Dedifferentiated amniotic fluid mesenchymal stem cell (primary cell): ENCODE measurements around the gene LGALS7B.
"Not testable (repeated sequence)": the region's sequence is repeated elsewhere in the genome, so short reads cannot be mapped to it uniquely, and the experiment has no call there.

Experiments
- DNase-seq: peaks from one replicate; pipeline ENCODE4 v3.0.0-alpha.2; 2016; ENCODE audit errors: extremely low spot score

The LGALS7B gene

GRCh38 chr19:38796154-38796553 is 7.2 kb downstream of the LGALS7B start:
- DNase-seq: no peak

- not testable (repeated sequence) for DNase-seq
Measured at GRCh38 chr19:38797781-38798180, 8.8 kb downstream of the LGALS7B start.

- no peak for DNase-seq
Measured at GRCh38 chr19:38799104-38799503, 10.1 kb downstream of the LGALS7B start.

- DNase-seq: no peak
Measured at GRCh38 chr19:38800577-38801347, 11.8 kb downstream of the LGALS7B start.

- DNase-seq: no peak
Measured at GRCh38 chr19:38801359-38802095, 12.5 kb downstream of the LGALS7B start.

- DNase-seq: no peak
Measured at GRCh38 chr19:38803543-38803942, 14.5 kb downstream of the LGALS7B start.

DNA sequence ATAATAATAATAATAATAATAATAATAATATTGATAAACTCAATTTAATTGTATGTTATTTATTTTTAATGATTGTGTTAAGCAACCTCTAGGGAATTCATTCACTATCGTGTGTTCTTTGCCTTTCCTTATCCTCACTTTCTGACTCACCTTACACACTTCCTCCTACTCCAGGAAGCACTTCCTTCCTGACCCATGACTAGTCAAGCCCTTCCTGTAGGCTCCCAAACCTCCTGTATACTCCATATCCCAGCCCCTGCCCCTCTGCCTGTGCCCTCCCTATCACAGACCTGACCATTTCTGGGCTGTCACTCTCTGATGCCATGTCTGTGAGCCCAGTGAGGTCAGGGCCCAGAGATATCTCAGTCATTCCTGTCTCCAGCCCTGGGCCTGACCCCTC is 16.2 kb downstream of the LGALS7B start:
- DNase-seq: no peak

GRCh38 chr19:38806371-38806770 is 17.4 kb downstream of the LGALS7B start:
- DNase-seq: no peak

GRCh38 chr19:38807374-38808098 is 18.5 kb downstream of the LGALS7B start:
- not testable (repeated sequence) for DNase-seq

GRCh38 chr19:38808741-38809140 is 19.7 kb downstream of the LGALS7B start:
- no peak for DNase-seq

- no peak for DNase-seq
Measured at GRCh38 chr19:38809592-38810252, 20.7 kb downstream of the LGALS7B start.

- no peak for DNase-seq
Measured at GRCh38 chr19:38812009-38812840, 23.2 kb downstream of the LGALS7B start.

DNA sequence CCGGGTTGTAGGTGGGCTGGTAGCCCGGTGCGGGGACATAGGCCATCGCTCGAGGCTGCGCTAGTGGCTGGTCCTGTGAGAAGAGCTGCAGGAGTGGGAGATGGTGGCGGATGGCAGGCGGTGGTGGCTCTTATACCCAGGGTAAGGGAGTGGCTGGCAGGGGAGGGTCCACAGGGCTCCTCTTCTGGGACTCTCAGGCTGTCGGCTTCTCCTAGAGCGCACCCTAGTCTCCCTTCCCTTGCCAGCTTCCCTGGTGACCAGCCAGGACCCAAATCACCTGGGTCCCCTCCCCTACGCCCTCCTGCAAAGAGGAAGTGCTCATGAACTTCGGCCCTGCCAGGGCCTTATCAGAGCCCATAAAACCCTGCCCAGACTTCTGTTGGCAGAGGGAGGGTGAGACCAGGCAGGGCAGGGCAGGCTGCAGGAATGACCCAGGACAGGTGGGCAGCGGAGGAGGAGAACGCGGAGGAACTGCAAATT is 23.9 kb downstream of the LGALS7B start, which contains the start of gene LGALS4:
Gene LGALS4 (minus strand): TSS at position 105 of the 480 bp plus-strand sequence. CDS start 59 bp downstream, at position 46.
- no peak for DNase-seq

DNA sequence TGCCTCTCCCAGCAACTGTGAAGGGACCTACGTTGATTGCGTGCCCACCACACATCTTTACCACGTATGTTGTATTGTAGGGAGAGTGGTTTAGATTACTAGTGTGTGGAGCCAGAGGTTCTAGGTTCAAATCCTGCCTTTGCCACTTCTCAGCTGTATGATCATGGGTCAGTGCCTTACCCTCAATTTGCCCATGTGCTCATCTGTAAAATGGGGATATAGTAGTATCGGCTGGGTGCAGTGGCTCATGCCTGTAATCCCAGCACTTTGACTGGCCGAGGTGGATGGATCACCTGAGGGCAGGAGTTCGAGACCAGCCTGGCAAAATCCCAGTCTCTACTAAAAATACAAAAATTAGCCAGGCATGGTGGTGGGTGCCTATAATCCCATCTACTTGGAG is 24.3 kb downstream of the LGALS7B start:
- DNase-seq: no peak

GRCh38 chr19:38813932-38814331 is 24.9 kb downstream of the LGALS7B start:
- not testable (repeated sequence) for DNase-seq

GRCh38 chr19:38815059-38816001 is 26.3 kb downstream of the LGALS7B start:
- no peak for DNase-seq

- DNase-seq: no peak
Measured at GRCh38 chr19:38816131-38816750, 27.2 kb downstream of the LGALS7B start.

GRCh38 chr19:38817081-38817480 is 28.1 kb downstream of the LGALS7B start:
- no peak for DNase-seq
